ENCODE data around the gene KIFC3.

- no peak for TF ChIP-seq EZH2 (optimal IDR thresholded peaks at IDR 0.05; ENCODE audit: low read depth, low read length)
- TF ChIP-seq, protein P1, sequence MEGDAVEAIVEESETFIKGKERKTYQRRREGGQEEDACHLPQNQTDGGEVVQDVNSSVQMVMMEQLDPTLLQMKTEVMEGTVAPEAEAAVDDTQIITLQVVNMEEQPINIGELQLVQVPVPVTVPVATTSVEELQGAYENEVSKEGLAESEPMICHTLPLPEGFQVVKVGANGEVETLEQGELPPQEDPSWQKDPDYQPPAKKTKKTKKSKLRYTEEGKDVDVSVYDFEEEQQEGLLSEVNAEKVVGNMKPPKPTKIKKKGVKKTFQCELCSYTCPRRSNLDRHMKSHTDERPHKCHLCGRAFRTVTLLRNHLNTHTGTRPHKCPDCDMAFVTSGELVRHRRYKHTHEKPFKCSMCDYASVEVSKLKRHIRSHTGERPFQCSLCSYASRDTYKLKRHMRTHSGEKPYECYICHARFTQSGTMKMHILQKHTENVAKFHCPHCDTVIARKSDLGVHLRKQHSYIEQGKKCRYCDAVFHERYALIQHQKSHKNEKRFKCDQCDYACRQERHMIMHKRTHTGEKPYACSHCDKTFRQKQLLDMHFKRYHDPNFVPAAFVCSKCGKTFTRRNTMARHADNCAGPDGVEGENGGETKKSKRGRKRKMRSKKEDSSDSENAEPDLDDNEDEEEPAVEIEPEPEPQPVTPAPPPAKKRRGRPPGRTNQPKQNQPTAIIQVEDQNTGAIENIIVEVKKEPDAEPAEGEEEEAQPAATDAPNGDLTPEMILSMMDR (IDR thresholded peaks at IDR 0.05; ENCODE audit: low read length) = no peak
Measured at GRCh38 chr16:57734308-57734924, 67.9 kb downstream of the KIFC3 start.
